HG02943 (cell line): ENCODE results near the gene CCDC196.

Experiments
- ATAC-seq: cut with Tn5 transposase; IDR thresholded peaks from one replicate; pipeline ENCODE4 v1.9.1; 2021; ENCODE audit warnings: mild to moderate bottlenecking, low read depth, moderate library complexity; ENCODE audit not compliant: unreplicated experiment

CCDC196 gene, protein sequence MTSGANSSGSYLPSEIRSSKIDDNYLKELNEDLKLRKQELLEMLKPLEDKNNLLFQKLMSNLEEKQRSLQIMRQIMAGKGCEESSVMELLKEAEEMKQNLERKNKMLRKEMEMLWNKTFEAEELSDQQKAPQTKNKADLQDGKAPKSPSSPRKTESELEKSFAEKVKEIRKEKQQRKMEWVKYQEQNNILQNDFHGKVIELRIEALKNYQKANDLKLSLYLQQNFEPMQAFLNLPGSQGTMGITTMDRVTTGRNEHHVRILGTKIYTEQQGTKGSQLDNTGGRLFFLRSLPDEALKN

DNA sequence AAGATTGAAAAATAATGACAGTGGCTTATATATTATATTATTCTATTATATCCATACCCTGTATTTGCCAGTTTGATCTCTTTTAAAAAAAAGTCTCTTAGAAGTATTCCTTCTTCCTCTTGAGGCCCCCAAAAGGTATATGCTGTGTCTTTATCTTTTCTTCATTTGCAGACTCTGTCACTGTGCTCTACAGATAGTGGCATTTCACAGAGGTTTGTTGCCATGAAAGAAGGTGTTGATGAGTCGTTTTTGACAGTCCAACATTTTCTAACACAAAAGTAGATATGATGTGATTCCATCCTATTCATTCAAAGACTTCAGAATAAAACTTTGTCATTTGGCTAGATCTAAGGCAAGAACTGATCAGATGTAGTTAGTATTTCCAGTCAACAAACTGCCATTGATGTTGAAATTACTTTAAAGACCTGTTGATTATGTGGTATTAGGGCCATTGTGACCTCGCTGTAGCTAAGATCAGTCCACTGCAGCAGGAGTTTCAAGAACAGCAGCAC, at the start of gene CCDC196:
CCDC196 (plus strand) TSS at position 462 of the 512 bp plus-strand sequence. CDS start 132 bp downstream, outside the sequence.
- no peak for ATAC-seq

DNA sequence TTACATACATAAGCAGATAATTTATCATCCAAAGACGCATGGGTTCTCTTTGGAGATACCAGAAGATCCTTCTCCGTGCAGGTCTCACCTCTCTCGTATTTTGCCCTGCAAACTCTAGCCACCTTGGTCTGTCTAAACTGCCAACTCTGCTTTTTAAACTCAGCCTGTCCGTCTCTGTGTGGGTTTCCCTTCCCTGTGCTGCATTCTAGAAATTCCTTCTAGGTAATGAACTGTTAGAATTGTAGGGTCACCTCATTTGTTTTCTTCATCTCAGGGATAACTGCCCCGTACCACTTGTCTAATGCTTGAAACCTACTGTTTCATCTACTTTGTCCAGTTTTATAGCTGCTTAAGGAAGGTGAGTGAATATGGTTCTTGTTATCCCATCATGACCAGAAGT, 45.4 kb upstream of the CCDC196 start:
- no peak for ATAC-seq

- ATAC-seq = no peak
Measured at GRCh38 chr14:66442953-66443571, 43.1 kb upstream of the CCDC196 start.

- ATAC-seq = no peak
Measured at GRCh38 chr14:66443785-66444184, 42.4 kb upstream of the CCDC196 start.

GRCh38 chr14:66444271-66444927, 41.8 kb upstream of the CCDC196 start:
- no peak for ATAC-seq

- ATAC-seq = no peak
Measured at GRCh38 chr14:66445936-66446335, 40.2 kb upstream of the CCDC196 start.

GRCh38 chr14:66453469-66453868, 32.7 kb upstream of the CCDC196 start:
- ATAC-seq = no peak

GRCh38 chr14:66459603-66460002, 26.6 kb upstream of the CCDC196 start:
- ATAC-seq = no peak

- ATAC-seq = no peak
Measured at GRCh38 chr14:66464261-66464660, 21.9 kb upstream of the CCDC196 start.

GRCh38 chr14:66468778-66469367, 17.3 kb upstream of the CCDC196 start:
- ATAC-seq = no peak

GRCh38 chr14:66471584-66471983, 14.6 kb upstream of the CCDC196 start:
- ATAC-seq = no peak

- no peak for ATAC-seq
Measured at GRCh38 chr14:66472251-66472650, 13.9 kb upstream of the CCDC196 start.

GRCh38 chr14:66473223-66473622, 12.9 kb upstream of the CCDC196 start:
- no peak for ATAC-seq

- no peak for ATAC-seq
Measured at GRCh38 chr14:66476964-66477363, 9.2 kb upstream of the CCDC196 start.

- ATAC-seq = no peak
Measured at GRCh38 chr14:66477567-66477966, 8.6 kb upstream of the CCDC196 start.

- ATAC-seq = no peak
Measured at GRCh38 chr14:66482873-66483272, 3.3 kb upstream of the CCDC196 start.

- ATAC-seq = no peak
Measured at GRCh38 chr14:66483322-66483721, 2.8 kb upstream of the CCDC196 start.

DNA sequence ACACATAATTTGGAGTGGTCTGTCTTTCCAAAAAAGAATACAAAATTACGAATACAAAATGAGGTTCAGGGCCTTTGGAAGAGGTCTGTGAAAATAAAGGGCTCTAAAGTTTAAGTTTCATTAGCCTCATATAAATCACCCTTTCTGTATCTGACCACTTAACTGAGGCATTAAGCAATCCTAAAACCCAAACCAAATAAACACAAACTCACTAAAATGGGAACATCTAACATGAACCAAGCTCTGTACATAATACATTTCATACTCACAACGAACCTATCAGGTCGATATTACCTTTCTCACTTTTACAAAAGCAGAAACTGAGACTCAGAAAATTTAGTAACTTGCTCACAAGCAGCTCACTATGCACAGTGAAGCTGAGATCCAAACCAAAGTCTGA, 1.1 kb upstream of the CCDC196 start:
- ATAC-seq = no peak

DNA sequence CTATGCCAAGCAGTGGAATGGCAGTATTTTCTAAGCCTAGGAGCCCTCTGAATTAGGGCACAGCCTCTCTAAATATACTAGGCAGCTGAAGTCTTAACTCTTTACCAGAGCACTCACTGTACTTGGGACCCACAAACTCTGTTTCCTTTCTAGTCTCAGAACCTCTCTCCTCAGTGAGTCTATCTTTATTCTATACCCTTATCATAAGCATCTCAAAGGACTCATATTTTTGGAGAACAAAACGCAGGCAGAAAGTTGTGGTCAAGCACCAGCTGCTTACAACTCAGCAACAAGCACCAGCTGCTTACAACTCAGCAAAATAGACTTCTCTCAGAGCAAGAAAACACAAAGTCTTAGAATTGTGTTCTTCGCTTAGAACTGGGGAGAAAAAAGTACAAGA, 993 bp downstream of the CCDC196 start:
- ATAC-seq = no peak

GRCh38 chr14:66490143-66491111, 4.3 kb downstream of the CCDC196 start:
- no peak for ATAC-seq
